Right lobe of liver (tissue), 6 donors: Measurements from ENCODE around the gene U2AF1L4. TPM values are rescaled to one million over a fixed set of nuclear protein-coding genes. Genes with fewer than 3 reads are reported as not detected.
A peak's percentile ranks its signal among the peaks of the same experiment; 100 is the strongest.
"Not testable (repeated sequence)": the region's sequence is repeated elsewhere in the genome, so short reads cannot be mapped to it uniquely, and the experiment has no call there.

Experiments used
- ATAC-seq, 4 donors: fragments of 200-7000 bp; cut with Tn5 transposase; one replicate each; pipeline ENCODE4 v1.9.1; 2020; ENCODE audit warnings: mild to moderate bottlenecking in 4 of 4, moderate library complexity in 4 of 4
- DNase-seq, 3 donors: peaks; one replicate each; pipeline ENCODE4 v3.0.0-alpha.2; 2020
- H3K27ac ChIP-seq, 3 donors: fragments of 200-600 bp; one replicate each; pipeline ENCODE4 v1.8.0; 2022
- H3K27me3 ChIP-seq, 2 donors: fragments of 200-600 bp; one replicate each; pipeline ENCODE4 v1.8.0; 2022
- H3K36me3 ChIP-seq, 4 donors: fragments of 200-600 bp; sonication (generic) in 1 of 4; one replicate each; pipeline versions ENCODE4 v1.5.1 to v1.8.0; 2017 to 2022; ENCODE audit warnings: control low read depth in 1 of 4
- H3K4me1 ChIP-seq, 4 donors: fragments of 200-600 bp; sonication (generic) in 1 of 4; one replicate each; pipeline versions ENCODE4 v1.5.1 to v1.8.0; 2017 to 2022; ENCODE audit warnings: control low read depth in 1 of 4
- H3K4me3 ChIP-seq, 3 donors: fragments of 200-600 bp; one replicate each; pipeline ENCODE4 v1.8.0; 2022
- H3K9me3 ChIP-seq, 4 donors: fragments of 200-600 bp; sonication (generic) in 1 of 4; one replicate each; pipeline versions ENCODE4 v1.5.1 to v1.8.0; 2017 to 2022; ENCODE audit warnings: control low read depth in 1 of 4
- POLR2A ChIP-seq: fragments of 450-650 bp; IDR thresholded peaks from one replicate; pipeline ENCODE4 v1.6.1; 2017; ENCODE audit warnings: antibody characterized with exemption, mild to moderate bottlenecking
- WGBS: methylation state at CpG from one replicate; pipeline ENCODE4 v1.1.6; 2018; ENCODE audit warnings: low coverage, low lambda C conversion rate; ENCODE audit not compliant: insufficient coverage; ENCODE audit errors: missing lambda C conversion rate; 5-methylcytosine and 5-hydroxymethylcytosine counted together
- intact Hi-C, 2 donors: fragments of 100-400 bp; cut with DNase I; formaldehyde crosslinking; loops; one replicate each; pipeline versions ENCODE4 v1.11.2 to v1.14.1; 2022
- total RNA-seq, 6 experiments: library from RNA; depleted of rRNA in 2 of 6; stranded (reverse); fragments of >200 nt in 2 of 6; fragmentation: NEBNext Ultra II Directional in 3 of 6; extraction: Animal tissue kit (Norgen Biotek cat#: 25700) in 3 of 6; gene quantifications; one replicate each; pipeline versions ENCODE4 v1.1.0 to v1.2.4, GENCODE V29; 2016 to 2023
- TF ChIP-seq, protein P1 (sequence below), 4 donors: fragments of 200-600 bp in 3 of 4; fragments of 450-650 bp in 1 of 4; IDR thresholded peaks; one replicate each; pipeline versions ENCODE4 v1.5.1 to v1.8.0; 2016 to 2022; ENCODE audit warnings: antibody characterized with exemption in 4 of 4, mild to moderate bottlenecking in 2 of 4
- donor health status: DM: no; HTN: yes; CAD: no.
- donor health status: DM: no; HTN: no; CAD: no.
- donor health status: DM: no; HTN: no; CAD: no.
- donor health status: DM: no; HTN: yes; CAD: no.
- donor health status: DM: no; HTN: yes; CAD: no.

Gene U2AF1L4
- total RNA-seq, 6 experiments from 2014 or later = 11.3 to 19.9 (median 17.5) TPM

- WGBS = 46% methylated on average over 15 of the region's 16 CpGs
- no peak for DNase-seq
- no peaks in the 10 kb centered on the region for H3K9me3 ChIP-seq
- H3K27ac ChIP-seq = no peak overlapping the region
- no peaks in the 10 kb centered on the region for H3K36me3 ChIP-seq
- H3K27me3 ChIP-seq = no peaks in the 10 kb centered on the region
- intact Hi-C loops = no loop called here
- H3K4me1 ChIP-seq = no peaks in the 10 kb centered on the region
- H3K4me3 ChIP-seq = peak overlapping the region; percentile 73 to 81 (median 78)
- ATAC-seq = no peak
- no peak for TF ChIP-seq POLR2A
- TF ChIP-seq, protein P1, sequence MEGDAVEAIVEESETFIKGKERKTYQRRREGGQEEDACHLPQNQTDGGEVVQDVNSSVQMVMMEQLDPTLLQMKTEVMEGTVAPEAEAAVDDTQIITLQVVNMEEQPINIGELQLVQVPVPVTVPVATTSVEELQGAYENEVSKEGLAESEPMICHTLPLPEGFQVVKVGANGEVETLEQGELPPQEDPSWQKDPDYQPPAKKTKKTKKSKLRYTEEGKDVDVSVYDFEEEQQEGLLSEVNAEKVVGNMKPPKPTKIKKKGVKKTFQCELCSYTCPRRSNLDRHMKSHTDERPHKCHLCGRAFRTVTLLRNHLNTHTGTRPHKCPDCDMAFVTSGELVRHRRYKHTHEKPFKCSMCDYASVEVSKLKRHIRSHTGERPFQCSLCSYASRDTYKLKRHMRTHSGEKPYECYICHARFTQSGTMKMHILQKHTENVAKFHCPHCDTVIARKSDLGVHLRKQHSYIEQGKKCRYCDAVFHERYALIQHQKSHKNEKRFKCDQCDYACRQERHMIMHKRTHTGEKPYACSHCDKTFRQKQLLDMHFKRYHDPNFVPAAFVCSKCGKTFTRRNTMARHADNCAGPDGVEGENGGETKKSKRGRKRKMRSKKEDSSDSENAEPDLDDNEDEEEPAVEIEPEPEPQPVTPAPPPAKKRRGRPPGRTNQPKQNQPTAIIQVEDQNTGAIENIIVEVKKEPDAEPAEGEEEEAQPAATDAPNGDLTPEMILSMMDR (IDR thresholded peaks at IDR 0.05) = no peak
Measured at GRCh38 chr19:35774274-35775045, 29.2 kb upstream of the U2AF1L4 start.

GRCh38 chr19:35773020-35773806, 28.0 kb upstream of the U2AF1L4 start:
- Histone ChIP-seq H3K27ac (no peak overlapping the region), H3K4me1 (no peaks in the 10 kb centered on the region), H3K36me3 (no peaks in the 10 kb centered on the region), H3K4me3 (no peak overlapping the region), H3K27me3 (no peaks in the 10 kb centered on the region), H3K9me3 (no peaks in the 10 kb centered on the region)
- no peak for DNase-seq
- intact Hi-C loops = no loop called here
- 49% methylated on average over 8 of the region's 9 CpGs for WGBS
- ATAC-seq = no peak
- TF ChIP-seq, protein P1 (IDR thresholded peaks at IDR 0.05) = no peak
- no peak for TF ChIP-seq POLR2A

DNA sequence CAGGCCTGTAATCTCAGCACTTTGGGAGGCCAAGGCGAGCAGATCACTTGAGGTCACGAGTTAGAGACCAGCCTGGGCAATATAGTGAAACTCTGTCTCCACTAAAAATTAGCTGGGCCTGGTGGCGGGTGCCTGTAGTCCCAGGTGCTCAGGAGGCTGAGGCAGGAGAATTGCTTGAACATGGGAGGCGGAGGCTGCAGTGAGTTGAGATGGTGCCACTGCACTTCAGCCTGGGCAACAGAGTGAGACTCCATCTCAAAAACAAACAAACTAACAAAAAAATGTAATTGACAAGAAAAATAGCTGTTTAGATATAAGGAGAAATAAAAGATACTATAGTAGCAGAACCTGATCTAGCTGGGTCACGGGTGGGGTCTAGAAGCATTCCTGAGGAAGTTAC, 27.1 kb upstream of the U2AF1L4 start:
- H3K27ac ChIP-seq, H3K9me3 ChIP-seq, H3K4me3 ChIP-seq, DNase-seq, H3K4me1 ChIP-seq, ATAC-seq, intact Hi-C loops, H3K36me3 ChIP-seq, H3K27me3 ChIP-seq: not testable (repeated sequence)
- WGBS = 94% methylated on average over 5 of the region's 5 CpGs

DNA sequence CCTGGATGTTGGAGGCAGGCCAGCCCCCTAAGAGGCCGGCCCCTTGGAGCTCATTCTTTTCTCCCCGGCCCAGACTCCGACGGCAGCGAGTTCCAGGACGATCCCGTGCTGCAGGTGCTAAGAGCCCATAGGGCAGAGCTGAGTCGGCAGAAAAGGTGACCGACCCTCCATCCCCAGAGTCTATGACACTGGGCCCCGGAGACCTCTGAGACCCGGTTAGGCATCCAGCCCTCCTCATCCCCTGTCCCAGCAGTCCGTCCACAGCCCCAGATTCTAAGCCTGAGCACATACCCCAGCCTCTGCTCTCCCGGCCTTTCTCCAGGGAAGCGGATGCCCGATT, 22.8 kb upstream of the U2AF1L4 start:
- H3K27ac ChIP-seq = no peak overlapping the region
- H3K36me3 ChIP-seq = no peaks in the 10 kb centered on the region
- DNase-seq (peak in 1 of 3 donors; percentile 14), ATAC-seq (no peak)
- H3K27me3 ChIP-seq = no peaks in the 10 kb centered on the region
- H3K4me3 ChIP-seq = no peak overlapping the region
- WGBS = 33% methylated on average over 1 of the region's 15 CpGs
- H3K4me1 ChIP-seq = no peaks in the 10 kb centered on the region
- TF ChIP-seq, protein P1 (IDR thresholded peaks at IDR 0.05) = no peak
- intact Hi-C loops = no loop called here
- H3K9me3 ChIP-seq = no peaks in the 10 kb centered on the region
